DND-41 (cell line): ENCODE measurements around the gene CLCA1.

Experiments used
- CTCF ChIP-seq: IDR thresholded peaks from 2 replicates; pipeline ENCODE4 v1.5.1; 2012; ENCODE audit warnings: borderline replicate concordance, low read length, moderate library complexity, mild to moderate bottlenecking; ENCODE audit not compliant: poor library complexity, severe bottlenecking; ENCODE audit errors: extremely low read depth
- EZH2 ChIP-seq: IDR thresholded peaks from 3 replicates; pipeline ENCODE4 v1.6.1; 2012; ENCODE audit warnings: borderline replicate concordance, low read depth, mild to moderate bottlenecking, moderate library complexity, low read length, inconsistent platforms; ENCODE audit not compliant: severe bottlenecking

GRCh38 chr1:86478416-86479156, 9.9 kb downstream of the CLCA1 start:
- TF ChIP-seq CTCF = no peak
- TF ChIP-seq EZH2 = no peak
